ENCODE data around the gene CDKAL1. TPM values are rescaled to one million over a fixed set of nuclear protein-coding genes. Genes with fewer than 3 reads are reported as not detected.

The CDKAL1 gene
- total and polyA plus RNA-seq, 2 of the 13 experiments (the other 11 are each of a cell fraction or from before 2014, with no cell fraction given): 9.5 to 27.7 TPM

DNA sequence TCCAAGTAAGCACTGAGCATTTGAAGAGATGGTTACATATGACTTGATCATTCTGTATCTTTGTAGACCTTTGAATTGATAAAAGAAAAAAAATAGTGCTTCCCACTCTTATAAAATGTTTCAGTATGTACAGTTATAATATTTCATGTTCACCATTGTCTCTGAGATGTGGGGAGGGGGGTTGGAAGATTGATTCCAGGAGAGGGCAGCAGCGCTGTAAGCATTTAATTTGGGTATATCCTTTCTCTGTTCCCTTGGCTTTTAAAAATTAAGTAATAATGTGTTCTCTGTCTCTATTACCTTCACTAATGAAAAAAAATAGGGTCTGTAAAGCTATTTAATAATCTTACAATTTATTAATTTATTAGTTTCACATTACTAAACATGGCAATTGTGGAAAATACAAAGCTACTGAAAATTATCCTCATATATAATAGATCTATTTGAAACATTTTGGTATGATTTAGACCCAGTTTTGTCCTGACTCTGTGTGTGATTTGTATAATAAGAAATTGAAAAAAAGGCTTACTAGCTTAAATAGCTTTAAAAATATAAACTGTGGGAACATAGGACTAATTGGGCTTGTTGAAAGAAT is 341.2 kb downstream of the CDKAL1 start (continued):
- TF ChIP-seq ZNF609 (CRISPR knock-in tag; IDR thresholded peaks at IDR 0.05; ENCODE audit: borderline replicate concordance): no peak
- TF ChIP-seq ARNT2 (CRISPR knock-in tag; IDR thresholded peaks at IDR 0.05; ENCODE audit: low read depth): no peak
- TF ChIP-seq, protein P1, sequence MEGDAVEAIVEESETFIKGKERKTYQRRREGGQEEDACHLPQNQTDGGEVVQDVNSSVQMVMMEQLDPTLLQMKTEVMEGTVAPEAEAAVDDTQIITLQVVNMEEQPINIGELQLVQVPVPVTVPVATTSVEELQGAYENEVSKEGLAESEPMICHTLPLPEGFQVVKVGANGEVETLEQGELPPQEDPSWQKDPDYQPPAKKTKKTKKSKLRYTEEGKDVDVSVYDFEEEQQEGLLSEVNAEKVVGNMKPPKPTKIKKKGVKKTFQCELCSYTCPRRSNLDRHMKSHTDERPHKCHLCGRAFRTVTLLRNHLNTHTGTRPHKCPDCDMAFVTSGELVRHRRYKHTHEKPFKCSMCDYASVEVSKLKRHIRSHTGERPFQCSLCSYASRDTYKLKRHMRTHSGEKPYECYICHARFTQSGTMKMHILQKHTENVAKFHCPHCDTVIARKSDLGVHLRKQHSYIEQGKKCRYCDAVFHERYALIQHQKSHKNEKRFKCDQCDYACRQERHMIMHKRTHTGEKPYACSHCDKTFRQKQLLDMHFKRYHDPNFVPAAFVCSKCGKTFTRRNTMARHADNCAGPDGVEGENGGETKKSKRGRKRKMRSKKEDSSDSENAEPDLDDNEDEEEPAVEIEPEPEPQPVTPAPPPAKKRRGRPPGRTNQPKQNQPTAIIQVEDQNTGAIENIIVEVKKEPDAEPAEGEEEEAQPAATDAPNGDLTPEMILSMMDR (CRISPR knock-in tag; IDR thresholded peaks at IDR 0.05): peak; percentile 61
- no peak for TF ChIP-seq MIER3 (CRISPR knock-in tag; IDR thresholded peaks at IDR 0.05; ENCODE audit: borderline replicate concordance)

- CTCF ChIA-PET (ENCODE audit: low intra/inter-chr PET ratio, low total read pairs): interaction anchor here (2.9 kb wide), 1 partner anchor 713 kb away, joined by 18 read pairs; no protein-coding TSS in a partner anchor
Measured at GRCh38 chr6:20876036-20876435, 341.8 kb downstream of the CDKAL1 start.

More at GRCh38 chr6:20876036-20876435, 341.8 kb downstream of the CDKAL1 start:
- no TSS peak for BruUV-seq (replicated peaks)
- DNase-seq (ENCODE audit: low spot score): no peak
- Histone ChIP-seq H3K4me2 (ENCODE audit: low read depth, low read length) (no peak overlapping the region), H3K79me2 (ENCODE audit: insufficient read depth, low read length) (no peaks in the 10 kb centered on the region), H3K4me1 (ENCODE audit: insufficient read depth, low read length) (peaks cover 51% of the 10 kb centered on the region), H3K27ac (ENCODE audit: extremely low read length, insufficient read depth, low read length) (no peak overlapping the region), H3K36me3 (replicated peaks in 1 of 2; ENCODE audit: control insufficient read depth in 1 of 2, insufficient read depth in 2 of 2, low read length in 2 of 2) (no peaks in the 10 kb centered on the region), H4K20me1 (ENCODE audit: insufficient read depth, low read length) (no peaks in the 10 kb centered on the region), H3K9me3 (ENCODE audit: low read length) (no peaks in the 10 kb centered on the region), H3K9ac (ENCODE audit: insufficient read depth, low read depth, low read length) (no peak overlapping the region), H2AFZ (ENCODE audit: low read length) (no peak overlapping the region), H3K4me3 (replicated peaks in 1 of 3; ENCODE audit: insufficient read depth in 1 of 3, low read depth in 2 of 3, low read length in 3 of 3) (no peak overlapping the region), H3K27me3 (ENCODE audit: control insufficient read depth in 1 of 2, insufficient read depth in 2 of 2, low read length in 2 of 2) (no peaks in the 10 kb centered on the region)
- in situ Hi-C loops (cut with HindIII; ENCODE audit: extremely low pct_ligation_motif_present, low pct_unique_long_range_greater_than_20kb) (loop anchor here (5.0 to 25.0 kb wide), 3 partner anchors 311 to 1061 kb away; no protein-coding TSS in a partner anchor), intact Hi-C loops (cut with micrococcal nuclease; ENCODE audit: unreplicated experiment) (loop anchor here (5.0 kb wide), 2 partner anchors 126 to 314 kb away; no protein-coding TSS in a partner anchor)
- no peak for TF ChIP-seq HES4 (CRISPR knock-in tag; IDR thresholded peaks at IDR 0.05; ENCODE audit: borderline replicate concordance)
- no peak for ATAC-seq
- POLR2A ChIA-PET: interaction anchor here (1.1 kb wide), 1 partner anchor 713 kb away, joined by 4 read pairs; no protein-coding TSS in a partner anchor
- WGBS (ENCODE audit: low lambda C conversion rate): 100% methylated on average over 2 of the region's 2 CpGs
- no peak for FAIRE-seq
